ENCODE results near the gene VPS13D.
A peak's percentile ranks its signal among the peaks of the same experiment; 100 is the strongest.

Gene VPS13D

GRCh38 chr1:12433323-12434053 lies 203.7 kb downstream of the VPS13D start:
- TF ChIP-seq GATA1 (IDR thresholded peaks at IDR 0.05; ENCODE audit: low read depth, low read length) (no peak), POLR2A (IDR thresholded peaks at IDR 0.05; ENCODE audit: low read length) (no peak)
- DNase-seq = peak in 1 of 2 experiments; percentile 14

- TF ChIP-seq GATA1 (IDR thresholded peaks at IDR 0.05; ENCODE audit: low read depth, low read length) (no peak), POLR2A (IDR thresholded peaks at IDR 0.05; ENCODE audit: low read length) (no peak)
- peak in 1 of 2 experiments; percentile 19 for DNase-seq
Observed at GRCh38 chr1:12434174-12434573, 204.3 kb downstream of the VPS13D start.

GRCh38 chr1:12434686-12435085 lies 204.9 kb downstream of the VPS13D start:
- no peak for DNase-seq
- TF ChIP-seq POLR2A (IDR thresholded peaks at IDR 0.05; ENCODE audit: low read length) (no peak), GATA1 (IDR thresholded peaks at IDR 0.05; ENCODE audit: low read depth, low read length) (no peak)

- no peak for DNase-seq
- TF ChIP-seq GATA1 (IDR thresholded peaks at IDR 0.05; ENCODE audit: low read depth, low read length) = no peak
- TF ChIP-seq POLR2A (IDR thresholded peaks at IDR 0.05; ENCODE audit: low read length) = no peak
Observed at GRCh38 chr1:12435639-12436344, 206.0 kb downstream of the VPS13D start.

GRCh38 chr1:12436345-12436658 lies 206.5 kb downstream of the VPS13D start:
- TF ChIP-seq POLR2A (IDR thresholded peaks at IDR 0.05; ENCODE audit: low read length) (no peak), GATA1 (IDR thresholded peaks at IDR 0.05; ENCODE audit: low read depth, low read length) (no peak)
- no peak for DNase-seq

GRCh38 chr1:12436817-12437599 lies 207.2 kb downstream of the VPS13D start:
- no peak for DNase-seq
- TF ChIP-seq GATA1 (IDR thresholded peaks at IDR 0.05; ENCODE audit: low read depth, low read length) (no peak), POLR2A (IDR thresholded peaks at IDR 0.05; ENCODE audit: low read length) (no peak)

GRCh38 chr1:12437629-12438028 lies 207.8 kb downstream of the VPS13D start:
- TF ChIP-seq GATA1 (IDR thresholded peaks at IDR 0.05; ENCODE audit: low read depth, low read length) (no peak), POLR2A (IDR thresholded peaks at IDR 0.05; ENCODE audit: low read length) (no peak)

GRCh38 chr1:12438349-12438924 lies 208.6 kb downstream of the VPS13D start:
- TF ChIP-seq POLR2A (IDR thresholded peaks at IDR 0.05; ENCODE audit: low read length) = no peak
- no peak for TF ChIP-seq GATA1 (IDR thresholded peaks at IDR 0.05; ENCODE audit: low read depth, low read length)
- DNase-seq = no peak

More at GRCh38 chr1:12437629-12438028, 207.8 kb downstream of the VPS13D start:
- no peak for DNase-seq

- TF ChIP-seq POLR2A (IDR thresholded peaks at IDR 0.05; ENCODE audit: low read length) = no peak
- TF ChIP-seq GATA1 (IDR thresholded peaks at IDR 0.05; ENCODE audit: low read depth, low read length) = no peak
- no peak for DNase-seq
Observed at GRCh38 chr1:12439073-12439472, 209.2 kb downstream of the VPS13D start.

GRCh38 chr1:12441414-12442105 lies 211.7 kb downstream of the VPS13D start:
- no peak for TF ChIP-seq GATA1 (IDR thresholded peaks at IDR 0.05; ENCODE audit: low read depth, low read length)
- no peak for TF ChIP-seq POLR2A (IDR thresholded peaks at IDR 0.05; ENCODE audit: low read length)
- peak; percentile 65 to 88 for DNase-seq

- no peak for DNase-seq
- TF ChIP-seq POLR2A (IDR thresholded peaks at IDR 0.05; ENCODE audit: low read length) = no peak
- TF ChIP-seq GATA1 (IDR thresholded peaks at IDR 0.05; ENCODE audit: low read depth, low read length) = no peak
Observed at GRCh38 chr1:12442217-12442616, 212.4 kb downstream of the VPS13D start.

- DNase-seq = no peak
- TF ChIP-seq POLR2A (IDR thresholded peaks at IDR 0.05; ENCODE audit: low read length) (no peak), GATA1 (IDR thresholded peaks at IDR 0.05; ENCODE audit: low read depth, low read length) (no peak)
Observed at GRCh38 chr1:12443151-12443550, 213.3 kb downstream of the VPS13D start.

GRCh38 chr1:12444329-12444841 lies 214.6 kb downstream of the VPS13D start:
- TF ChIP-seq GATA1 (IDR thresholded peaks at IDR 0.05; ENCODE audit: low read depth, low read length) (no peak), POLR2A (IDR thresholded peaks at IDR 0.05; ENCODE audit: low read length) (no peak)
- DNase-seq = no peak

Measured in erythroblast (primary cell).